Muscle layer of duodenum (tissue), 2 donors: ENCODE data around the gene GLYATL3.

Experiments used
- H3K27ac ChIP-seq: one replicate; pipeline ENCODE4 v1.7.0; 2013; ENCODE audit warnings: mild to moderate bottlenecking, low read length
- H3K27me3 ChIP-seq: one replicate; pipeline ENCODE4 v1.7.0; 2013; ENCODE audit warnings: low read depth, mild to moderate bottlenecking, control low read depth, low read length
- H3K36me3 ChIP-seq, 2 donors: one replicate each; pipeline ENCODE4 v1.7.0; 2013; ENCODE audit warnings: low read length in 2 of 2, control low read depth in 1 of 2, mild to moderate bottlenecking in 1 of 2; ENCODE audit not compliant: insufficient read depth in 2 of 2, control insufficient read depth in 1 of 2
- H3K4me1 ChIP-seq, 2 donors: one replicate each; pipeline ENCODE4 v1.7.0; 2013; ENCODE audit warnings: low read length in 2 of 2, mild to moderate bottlenecking in 2 of 2, control low read depth in 1 of 2, moderate library complexity in 1 of 2; ENCODE audit not compliant: insufficient read depth in 2 of 2, control insufficient read depth in 1 of 2
- H3K4me3 ChIP-seq, 2 donors: one replicate each; pipeline ENCODE4 v1.7.0; 2013; ENCODE audit warnings: low read length in 2 of 2, low read depth in 1 of 2, mild to moderate bottlenecking in 1 of 2
- H3K9me3 ChIP-seq, 2 donors: one replicate each; pipeline ENCODE4 v1.7.0; 2013; ENCODE audit warnings: low read length in 2 of 2, control low read depth in 1 of 2, mild to moderate bottlenecking in 1 of 2; ENCODE audit not compliant: control insufficient read depth in 1 of 2
- donor health status: healthy.

The GLYATL3 gene

GRCh38 chr6:49531774-49532569 lies 32.2 kb downstream of the GLYATL3 start:
- Histone ChIP-seq H3K4me3 (peak overlapping the region in 1 of 2 donors; percentile 21), H3K27me3 (no peaks in the 10 kb centered on the region), H3K27ac (no peak overlapping the region), H3K9me3 (no peaks in the 10 kb centered on the region), H3K36me3 (no peaks in the 10 kb centered on the region), H3K4me1 (no peaks in the 10 kb centered on the region)

- no peaks in the 10 kb centered on the region for H3K36me3 ChIP-seq
- H3K27ac ChIP-seq: no peak overlapping the region
- H3K27me3 ChIP-seq: no peaks in the 10 kb centered on the region
- H3K4me3 ChIP-seq: no peak overlapping the region
- H3K9me3 ChIP-seq: no peaks in the 10 kb centered on the region
- H3K4me1 ChIP-seq: no peaks in the 10 kb centered on the region
Observed at GRCh38 chr6:49535795-49536194, 36.1 kb downstream of the GLYATL3 start.

- Histone ChIP-seq H3K4me3 (no peak overlapping the region), H3K27ac (no peak overlapping the region), H3K4me1 (no peaks in the 10 kb centered on the region), H3K27me3 (no peaks in the 10 kb centered on the region), H3K36me3 (no peaks in the 10 kb centered on the region), H3K9me3 (no peaks in the 10 kb centered on the region)
Observed at GRCh38 chr6:49539102-49539501, 39.4 kb downstream of the GLYATL3 start.

- Histone ChIP-seq H3K4me3 (no peak overlapping the region), H3K27me3 (no peaks in the 10 kb centered on the region), H3K9me3 (no peaks in the 10 kb centered on the region)
Observed at GRCh38 chr6:49540614-49541013, 40.9 kb downstream of the GLYATL3 start.

GRCh38 chr6:49541210-49541724 lies 41.5 kb downstream of the GLYATL3 start:
- no peak overlapping the region for H3K4me3 ChIP-seq
- no peaks in the 10 kb centered on the region for H3K27me3 ChIP-seq
- H3K27ac ChIP-seq: no peak overlapping the region
- no peaks in the 10 kb centered on the region for H3K9me3 ChIP-seq
- H3K36me3 ChIP-seq: no peaks in the 10 kb centered on the region
- H3K4me1 ChIP-seq: no peaks in the 10 kb centered on the region

More at GRCh38 chr6:49540614-49541013, 40.9 kb downstream of the GLYATL3 start:
- no peaks in the 10 kb centered on the region for H3K4me1 ChIP-seq
- no peaks in the 10 kb centered on the region for H3K36me3 ChIP-seq
- no peak overlapping the region for H3K27ac ChIP-seq

GRCh38 chr6:49541936-49542335 lies 42.2 kb downstream of the GLYATL3 start:
- H3K9me3 ChIP-seq: no peaks in the 10 kb centered on the region
- no peaks in the 10 kb centered on the region for H3K36me3 ChIP-seq
- no peaks in the 10 kb centered on the region for H3K4me1 ChIP-seq
- H3K4me3 ChIP-seq: no peak overlapping the region
- H3K27ac ChIP-seq: no peak overlapping the region
- no peaks in the 10 kb centered on the region for H3K27me3 ChIP-seq

GRCh38 chr6:49543087-49543858 lies 43.5 kb downstream of the GLYATL3 start:
- H3K27me3 ChIP-seq: no peaks in the 10 kb centered on the region
- no peak overlapping the region for H3K27ac ChIP-seq
- H3K4me3 ChIP-seq: no peak overlapping the region
- H3K4me1 ChIP-seq: no peaks in the 10 kb centered on the region
- no peaks in the 10 kb centered on the region for H3K36me3 ChIP-seq
- H3K9me3 ChIP-seq: no peaks in the 10 kb centered on the region

- H3K27me3 ChIP-seq: no peaks in the 10 kb centered on the region
- H3K9me3 ChIP-seq: no peaks in the 10 kb centered on the region
- no peaks in the 10 kb centered on the region for H3K36me3 ChIP-seq
Observed at GRCh38 chr6:49546331-49546730, 46.6 kb downstream of the GLYATL3 start.

GRCh38 chr6:49548613-49549304 lies 49.0 kb downstream of the GLYATL3 start:
- Histone ChIP-seq H3K27ac (no peak overlapping the region), H3K27me3 (no peaks in the 10 kb centered on the region), H3K4me1 (peaks cover 0 to 18% of the 10 kb centered on the region in 2 donors), H3K9me3 (no peaks in the 10 kb centered on the region), H3K4me3 (no peak overlapping the region), H3K36me3 (no peaks in the 10 kb centered on the region)

More at GRCh38 chr6:49546331-49546730, 46.6 kb downstream of the GLYATL3 start:
- H3K27ac ChIP-seq: no peak overlapping the region
- H3K4me3 ChIP-seq: no peak overlapping the region
- peaks cover 0 to 13% of the 10 kb centered on the region in 2 donors for H3K4me1 ChIP-seq

- no peak overlapping the region for H3K27ac ChIP-seq
- no peaks in the 10 kb centered on the region for H3K27me3 ChIP-seq
- H3K4me1 ChIP-seq: peaks cover 0 to 18% of the 10 kb centered on the region in 2 donors
- no peaks in the 10 kb centered on the region for H3K36me3 ChIP-seq
- peak overlapping the region; percentile 67 to 75 for H3K4me3 ChIP-seq
- H3K9me3 ChIP-seq: no peaks in the 10 kb centered on the region
Observed at GRCh38 chr6:49549691-49550491, 50.2 kb downstream of the GLYATL3 start.
